ENCODE data around the gene CYFIP2. TPM values are rescaled to one million over a fixed set of nuclear protein-coding genes. Genes with fewer than 3 reads are reported as not detected.

The CYFIP2 gene
- total RNA-seq, 1 experiment from 2014 or later = 95.3 TPM

DNA sequence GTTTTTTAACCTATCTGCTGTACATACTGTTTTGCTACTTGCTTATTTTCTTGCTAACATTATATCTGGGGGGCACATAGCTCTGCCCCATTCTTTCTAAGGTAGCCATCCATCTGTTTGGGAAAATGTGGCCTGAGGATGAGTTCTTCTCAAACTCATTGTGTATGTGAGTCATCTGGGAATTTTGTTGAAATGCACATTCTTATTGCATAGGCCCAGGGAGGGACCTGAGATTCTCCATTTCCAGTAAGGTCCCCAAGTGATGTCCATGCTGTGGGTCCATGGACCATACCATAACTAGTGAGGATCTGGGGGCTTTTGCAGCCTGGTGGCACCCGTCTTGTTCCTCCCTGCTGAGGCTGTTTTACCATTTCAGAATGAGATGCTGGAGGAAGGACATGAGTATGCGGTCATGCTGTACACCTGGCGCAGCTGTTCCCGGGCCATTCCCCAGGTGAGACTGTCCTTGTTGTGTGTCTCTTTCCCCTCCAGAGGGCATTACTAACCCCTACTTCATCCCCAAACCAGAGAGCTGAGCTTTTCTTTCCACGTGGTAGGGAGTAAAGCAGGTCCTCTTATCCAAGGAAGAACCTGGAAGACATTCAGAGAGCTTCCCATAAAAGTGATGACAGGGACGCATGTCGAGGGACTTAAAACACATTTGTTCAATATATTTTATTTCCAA is 28.6 kb downstream of the CYFIP2 start:
- POLR2A ChIA-PET = interaction anchor here (0.6 kb wide), 1 partner anchor 8 kb away, joined by 3 read pairs; no protein-coding TSS in a partner anchor
- ATAC-seq = peak; percentile 91
- no peak for DNase-seq (ENCODE audit: low spot score)
- no peaks in the 10 kb centered on the region for H3K4me1 Mint-ChIP-seq
- TF ChIP-seq ZNF121 (CRISPR knock-in tag; IDR thresholded peaks at IDR 0.05) = no peak
- TF ChIP-seq NFYB (CRISPR knock-in tag; conservative IDR thresholded peaks at IDR 0.05; ENCODE audit: low read depth) = no peak
- no peak overlapping the region for H3K27ac Mint-ChIP-seq
- H3K9me3 Mint-ChIP-seq = no peaks in the 10 kb centered on the region
- H3K36me3 Mint-ChIP-seq = peaks cover 33% of the 10 kb centered on the region
- CTCF ChIA-PET = interaction anchor here (1.0 to 1.7 kb wide), 7 partner anchors 9 to 293 kb away, joined by 3 to 21 read pairs (median 5); no protein-coding TSS in a partner anchor
- H3K4me3 Mint-ChIP-seq = no peak overlapping the region
- no peaks in the 10 kb centered on the region for H3K27me3 Mint-ChIP-seq (ENCODE audit: low read depth)

DNA sequence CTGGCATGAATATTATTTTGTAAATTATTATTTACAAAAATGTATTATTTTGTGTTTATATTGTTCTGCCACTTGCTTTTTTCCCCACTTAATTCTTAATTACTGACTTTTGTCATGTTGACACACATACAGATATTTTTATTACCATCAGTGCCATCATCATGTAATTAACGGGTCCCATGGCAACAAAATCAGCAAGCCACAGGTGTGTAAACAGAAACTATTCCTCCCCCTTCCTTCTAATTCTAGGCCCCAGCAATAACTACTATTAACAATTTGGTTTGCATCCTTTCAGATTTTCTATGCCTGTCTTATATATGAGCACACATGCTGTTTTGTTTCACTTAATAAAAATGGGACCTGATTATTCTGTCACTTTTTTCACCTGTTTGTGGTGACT is 29.3 kb downstream of the CYFIP2 start:
- ChIA-PET CTCF (interaction anchor here (1.0 to 1.7 kb wide), 7 partner anchors 8 to 293 kb away, joined by 3 to 21 read pairs (median 5); no protein-coding TSS in a partner anchor), POLR2A (no interaction called here)
- no peak for TF ChIP-seq PREB (CRISPR knock-in tag; IDR thresholded peaks at IDR 0.05; ENCODE audit: borderline replicate concordance)
- no peak for TF ChIP-seq FOXP4 (CRISPR knock-in tag; IDR thresholded peaks at IDR 0.05)
- TF ChIP-seq ATF2 (CRISPR knock-in tag; IDR thresholded peaks at IDR 0.05; ENCODE audit: borderline replicate concordance, low read depth) = no peak
- TF ChIP-seq GABPB1 (CRISPR knock-in tag; IDR thresholded peaks at IDR 0.05) = no peak
- TF ChIP-seq, protein P1, sequence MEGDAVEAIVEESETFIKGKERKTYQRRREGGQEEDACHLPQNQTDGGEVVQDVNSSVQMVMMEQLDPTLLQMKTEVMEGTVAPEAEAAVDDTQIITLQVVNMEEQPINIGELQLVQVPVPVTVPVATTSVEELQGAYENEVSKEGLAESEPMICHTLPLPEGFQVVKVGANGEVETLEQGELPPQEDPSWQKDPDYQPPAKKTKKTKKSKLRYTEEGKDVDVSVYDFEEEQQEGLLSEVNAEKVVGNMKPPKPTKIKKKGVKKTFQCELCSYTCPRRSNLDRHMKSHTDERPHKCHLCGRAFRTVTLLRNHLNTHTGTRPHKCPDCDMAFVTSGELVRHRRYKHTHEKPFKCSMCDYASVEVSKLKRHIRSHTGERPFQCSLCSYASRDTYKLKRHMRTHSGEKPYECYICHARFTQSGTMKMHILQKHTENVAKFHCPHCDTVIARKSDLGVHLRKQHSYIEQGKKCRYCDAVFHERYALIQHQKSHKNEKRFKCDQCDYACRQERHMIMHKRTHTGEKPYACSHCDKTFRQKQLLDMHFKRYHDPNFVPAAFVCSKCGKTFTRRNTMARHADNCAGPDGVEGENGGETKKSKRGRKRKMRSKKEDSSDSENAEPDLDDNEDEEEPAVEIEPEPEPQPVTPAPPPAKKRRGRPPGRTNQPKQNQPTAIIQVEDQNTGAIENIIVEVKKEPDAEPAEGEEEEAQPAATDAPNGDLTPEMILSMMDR (IDR thresholded peaks at IDR 0.05) = no peak
- TF ChIP-seq ZSCAN18 (CRISPR knock-in tag; IDR thresholded peaks at IDR 0.05) = no peak
- TF ChIP-seq ZNF671 (CRISPR knock-in tag; IDR thresholded peaks at IDR 0.05) = no peak
- Mint-ChIP-seq H3K4me1 (no peaks in the 10 kb centered on the region), H3K4me3 (no peak overlapping the region), H3K27ac (no peak overlapping the region), H3K9me3 (no peaks in the 10 kb centered on the region), H3K36me3 (peaks cover 33% of the 10 kb centered on the region), H3K27me3 (ENCODE audit: low read depth) (no peaks in the 10 kb centered on the region)
- DNase-seq (ENCODE audit: low spot score) = no peak
- ATAC-seq = no peak

- peaks cover 38% of the 10 kb centered on the region for H3K36me3 Mint-ChIP-seq
- H3K4me3 Mint-ChIP-seq = no peak overlapping the region
- ATAC-seq (no peak), DNase-seq (ENCODE audit: low spot score) (no peak)
- no peaks in the 10 kb centered on the region for H3K27me3 Mint-ChIP-seq (ENCODE audit: low read depth)
- CTCF ChIA-PET = interaction anchor here (2.3 kb wide), 1 partner anchor 28 kb away, joined by 7 read pairs; no protein-coding TSS in a partner anchor
- H3K9me3 Mint-ChIP-seq = no peaks in the 10 kb centered on the region
- POLR2A ChIA-PET = no interaction called here
- no peaks in the 10 kb centered on the region for H3K4me1 Mint-ChIP-seq
- H3K27ac Mint-ChIP-seq = no peak overlapping the region
- TF ChIP-seq ZNF317 (CRISPR knock-in tag; IDR thresholded peaks at IDR 0.05; ENCODE audit: borderline replicate concordance, low read depth) (no peak), EMX1 (CRISPR knock-in tag; IDR thresholded peaks at IDR 0.05) (no peak), NR1H2 (CRISPR knock-in tag; IDR thresholded peaks at IDR 0.05) (no peak), ZNF425 (CRISPR knock-in tag; conservative IDR thresholded peaks at IDR 0.05) (no peak), ZNF219 (CRISPR knock-in tag; IDR thresholded peaks at IDR 0.05; ENCODE audit: borderline replicate concordance) (no peak), GABPB1 (CRISPR knock-in tag; IDR thresholded peaks at IDR 0.05) (no peak), ESRRA (CRISPR knock-in tag; IDR thresholded peaks at IDR 0.05; ENCODE audit: borderline replicate concordance) (no peak), ATF1 (CRISPR knock-in tag; IDR thresholded peaks at IDR 0.05) (no peak)
- TF ChIP-seq, protein P2, sequence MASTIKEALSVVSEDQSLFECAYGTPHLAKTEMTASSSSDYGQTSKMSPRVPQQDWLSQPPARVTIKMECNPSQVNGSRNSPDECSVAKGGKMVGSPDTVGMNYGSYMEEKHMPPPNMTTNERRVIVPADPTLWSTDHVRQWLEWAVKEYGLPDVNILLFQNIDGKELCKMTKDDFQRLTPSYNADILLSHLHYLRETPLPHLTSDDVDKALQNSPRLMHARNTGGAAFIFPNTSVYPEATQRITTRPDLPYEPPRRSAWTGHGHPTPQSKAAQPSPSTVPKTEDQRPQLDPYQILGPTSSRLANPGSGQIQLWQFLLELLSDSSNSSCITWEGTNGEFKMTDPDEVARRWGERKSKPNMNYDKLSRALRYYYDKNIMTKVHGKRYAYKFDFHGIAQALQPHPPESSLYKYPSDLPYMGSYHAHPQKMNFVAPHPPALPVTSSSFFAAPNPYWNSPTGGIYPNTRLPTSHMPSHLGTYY (CRISPR knock-in tag; IDR thresholded peaks at IDR 0.05) = no peak
Measured at GRCh38 chr5:157300564-157300963, 34.6 kb downstream of the CYFIP2 start.

Measured in WTC11 (cell line).